NB4 (cell line): ENCODE measurements around the gene CDH11.

Experiments
- DNase-seq: peaks from one replicate; pipeline ENCODE4 v3.0.0; 2010; ENCODE audit warnings: low read depth
- H3K4me3 ChIP-seq: one replicate; pipeline ENCODE4 v1.5.1; 2011; ENCODE audit warnings: mild to moderate bottlenecking, low read depth, low read length, moderate library complexity
- CTCF ChIP-seq: IDR thresholded peaks from one replicate; pipeline ENCODE4 v1.5.1; 2012; ENCODE audit warnings: low read depth, low read length
- MAX ChIP-seq: IDR thresholded peaks from 2 replicates; pipeline ENCODE4 v1.6.1; 2011; ENCODE audit warnings: low read depth, low read length
- MYC ChIP-seq: IDR thresholded peaks from 2 replicates; pipeline ENCODE4 v1.6.1; 2011; ENCODE audit warnings: low read depth, low read length
- POLR2A ChIP-seq: IDR thresholded peaks from 2 replicates; pipeline ENCODE4 v1.6.1; 2011; ENCODE audit warnings: mild to moderate bottlenecking; ENCODE audit not compliant: insufficient read length; ENCODE audit errors: extremely low read depth

CDH11 gene

GRCh38 chr16:65000654-65001053 is 121.2 kb downstream of the CDH11 start:
- DNase-seq, result no peak
- no peak overlapping the region for H3K4me3 ChIP-seq
- TF ChIP-seq MAX (no peak), POLR2A (no peak), MYC (no peak), CTCF (no peak)

GRCh38 chr16:64997751-64998150 is 124.1 kb downstream of the CDH11 start:
- H3K4me3 ChIP-seq, result no peak overlapping the region
- no peak for TF ChIP-seq CTCF
- TF ChIP-seq POLR2A, result no peak
- TF ChIP-seq MAX, result no peak
- no peak for TF ChIP-seq MYC
- no peak for DNase-seq

GRCh38 chr16:64997121-64997520 is 124.7 kb downstream of the CDH11 start:
- no peak overlapping the region for H3K4me3 ChIP-seq
- TF ChIP-seq CTCF (no peak), MYC (no peak), POLR2A (no peak)
- DNase-seq, result no peak

- no peak for DNase-seq
- no peak for TF ChIP-seq POLR2A
- TF ChIP-seq MYC, result no peak
- TF ChIP-seq MAX, result no peak
- no peak for TF ChIP-seq CTCF
- H3K4me3 ChIP-seq, result no peak overlapping the region
These were observed 125.2 kb downstream of the CDH11 start for GRCh38 chr16:64996641-64997040.

- DNase-seq, result no peak
- TF ChIP-seq CTCF (no peak), MAX (no peak), MYC (no peak), POLR2A (no peak)
- H3K4me3 ChIP-seq, result no peak overlapping the region
These were observed 128.4 kb downstream of the CDH11 start for GRCh38 chr16:64993464-64993863.

GRCh38 chr16:64991001-64991400 is 130.9 kb downstream of the CDH11 start:
- no peak for DNase-seq
- H3K4me3 ChIP-seq, result no peak overlapping the region
- TF ChIP-seq MAX, result no peak
- TF ChIP-seq MYC, result no peak
- TF ChIP-seq CTCF, result no peak
- no peak for TF ChIP-seq POLR2A
